ENCODE results near the gene ACTBL2. TPM values are rescaled to one million over a fixed set of nuclear protein-coding genes. Genes with fewer than 3 reads are reported as not detected.

ACTBL2 gene
- polyA plus RNA-seq, 1 of the 3 experiments (the other 2 are of a cell fraction), result 0.99 TPM

GRCh38 chr5:57442080-57442839, 40.4 kb downstream of the ACTBL2 start:
- POLR2A ChIA-PET, result no interaction called here
- H3K27me3 ChIP-seq (ENCODE audit: insufficient read depth), result no peaks in the 10 kb centered on the region
- H3K4me2 ChIP-seq, result peak overlapping the region; percentile 44
- H3K9ac ChIP-seq, result peak overlapping the region; percentile 48; the same call in 1 of the 2 replicates
- H3K9me3 ChIP-seq, result no peaks in the 10 kb centered on the region
- 0 out of 2 replicates have a peak overlapping the region, but pooled peaks have one; percentile 5 for H2AFZ ChIP-seq (ENCODE audit: low read depth)
- CTCF ChIA-PET, result interaction anchor here (0.6 to 1.1 kb wide), 2 partner anchors 541 to 1018 kb away, joined by 3 to 4 read pairs; no protein-coding TSS in a partner anchor
- no peaks in the 10 kb centered on the region for H3K9me2 ChIP-seq
- no peaks in the 10 kb centered on the region for H3K79me2 ChIP-seq (ENCODE audit: insufficient read depth)
- H3K4me3 ChIP-seq (ENCODE audit: low read depth in 2 of 2, low read length in 1 of 2), result no peak overlapping the region
- WGBS (ENCODE audit: low lambda C conversion rate), result 59% methylated on average over 4 of the region's 4 CpGs
- no peaks in the 10 kb centered on the region for H3K36me3 ChIP-seq (replicated peaks in 1 of 2; ENCODE audit: control insufficient read depth in 1 of 2, insufficient read depth in 2 of 2, low read length in 1 of 2)
- TF ChIP-seq YY1 (IDR thresholded peaks at IDR 0.05; ENCODE audit: low read depth) (0 out of 2 replicates have a peak, but pooled peaks have one; percentile 14), EP300 (IDR thresholded peaks at IDR 0.05; ENCODE audit: borderline replicate concordance in 1 of 2, low read depth in 1 of 2, low read length in 1 of 2) (0 out of 4 replicates have a peak, but pooled peaks of 1 of the 2 experiments have one; percentile 37), NFIC (IDR thresholded peaks at IDR 0.05; ENCODE audit: borderline replicate concordance) (peak; percentile 38; the same call in 1 of the 2 replicates), MEF2A (IDR thresholded peaks at IDR 0.05; ENCODE audit: borderline replicate concordance, low read depth) (0 out of 2 replicates have a peak, but pooled peaks have one; percentile 16), PBX3 (IDR thresholded peaks at IDR 0.05) (peak; percentile 82), SIN3A (IDR thresholded peaks at IDR 0.05; ENCODE audit: borderline replicate concordance, low read depth, low read length) (no peak), JUND (IDR thresholded peaks at IDR 0.05) (0 out of 2 replicates have a peak, but pooled peaks have one; percentile 29), TEAD4 (IDR thresholded peaks at IDR 0.05; ENCODE audit: borderline replicate concordance, insufficient read depth) (peak; percentile 51; the same call in 1 of the 2 replicates), MXI1 (IDR thresholded peaks at IDR 0.05; ENCODE audit: low read depth, low read length) (no peak), TCF12 (IDR thresholded peaks at IDR 0.05) (peak; percentile 66; the same call in 1 of the 2 replicates), FOSL2 (IDR thresholded peaks at IDR 0.05; ENCODE audit: borderline replicate concordance, low read depth) (peak; percentile 44; the same call in 1 of the 2 replicates), RFX5 (IDR thresholded peaks at IDR 0.05; ENCODE audit: low read length) (no peak), ELF1 (IDR thresholded peaks at IDR 0.05) (no peak)
- TF ChIP-seq, protein P1, sequence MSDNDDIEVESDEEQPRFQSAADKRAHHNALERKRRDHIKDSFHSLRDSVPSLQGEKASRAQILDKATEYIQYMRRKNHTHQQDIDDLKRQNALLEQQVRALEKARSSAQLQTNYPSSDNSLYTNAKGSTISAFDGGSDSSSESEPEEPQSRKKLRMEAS (IDR thresholded peaks at IDR 0.05; ENCODE audit: low read depth), result 0 out of 2 replicates have a peak, but pooled peaks have one; percentile 20
- TF ChIP-seq, protein P2, sequence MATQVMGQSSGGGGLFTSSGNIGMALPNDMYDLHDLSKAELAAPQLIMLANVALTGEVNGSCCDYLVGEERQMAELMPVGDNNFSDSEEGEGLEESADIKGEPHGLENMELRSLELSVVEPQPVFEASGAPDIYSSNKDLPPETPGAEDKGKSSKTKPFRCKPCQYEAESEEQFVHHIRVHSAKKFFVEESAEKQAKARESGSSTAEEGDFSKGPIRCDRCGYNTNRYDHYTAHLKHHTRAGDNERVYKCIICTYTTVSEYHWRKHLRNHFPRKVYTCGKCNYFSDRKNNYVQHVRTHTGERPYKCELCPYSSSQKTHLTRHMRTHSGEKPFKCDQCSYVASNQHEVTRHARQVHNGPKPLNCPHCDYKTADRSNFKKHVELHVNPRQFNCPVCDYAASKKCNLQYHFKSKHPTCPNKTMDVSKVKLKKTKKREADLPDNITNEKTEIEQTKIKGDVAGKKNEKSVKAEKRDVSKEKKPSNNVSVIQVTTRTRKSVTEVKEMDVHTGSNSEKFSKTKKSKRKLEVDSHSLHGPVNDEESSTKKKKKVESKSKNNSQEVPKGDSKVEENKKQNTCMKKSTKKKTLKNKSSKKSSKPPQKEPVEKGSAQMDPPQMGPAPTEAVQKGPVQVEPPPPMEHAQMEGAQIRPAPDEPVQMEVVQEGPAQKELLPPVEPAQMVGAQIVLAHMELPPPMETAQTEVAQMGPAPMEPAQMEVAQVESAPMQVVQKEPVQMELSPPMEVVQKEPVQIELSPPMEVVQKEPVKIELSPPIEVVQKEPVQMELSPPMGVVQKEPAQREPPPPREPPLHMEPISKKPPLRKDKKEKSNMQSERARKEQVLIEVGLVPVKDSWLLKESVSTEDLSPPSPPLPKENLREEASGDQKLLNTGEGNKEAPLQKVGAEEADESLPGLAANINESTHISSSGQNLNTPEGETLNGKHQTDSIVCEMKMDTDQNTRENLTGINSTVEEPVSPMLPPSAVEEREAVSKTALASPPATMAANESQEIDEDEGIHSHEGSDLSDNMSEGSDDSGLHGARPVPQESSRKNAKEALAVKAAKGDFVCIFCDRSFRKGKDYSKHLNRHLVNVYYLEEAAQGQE (IDR thresholded peaks at IDR 0.05; ENCODE audit: low read depth, low read length), result no peak
- H3K27ac ChIP-seq (ENCODE audit: low read depth in 2 of 2, low read length in 1 of 2), result peak overlapping the region; percentile 51 to 95
- peaks cover 3 to 34% of the 10 kb centered on the region in 2 experiments for H3K4me1 ChIP-seq (ENCODE audit: control insufficient read depth in 1 of 2, insufficient read depth in 2 of 2, low read depth in 1 of 2, low read length in 1 of 2)
- DNase-seq, result no peak
- no peaks in the 10 kb centered on the region for H4K20me1 ChIP-seq (ENCODE audit: insufficient read depth)
- H3F3A ChIP-seq (replicated peaks; ENCODE audit: insufficient read depth), result peaks cover 27% of the 10 kb centered on the region
